Activated naive CD4-positive, alpha-beta T cell treated with anti-CD3 and anti-CD28 coated beads, Interleukin-2, amount 10 ng/mL, durations not matched to agents 7 days and 5 days (primary cell): ENCODE measurements around the gene POLE.

ENCODE experiments used
- CTCF ChIA-PET: fragments of 350-600 bp; sonication (Branson Sonifier 250); formaldehyde crosslinking; loops from one replicate; lab custom pipeline; 2021; ENCODE audit warnings: antibody characterized with exemption; lab: Charles Lee
- DNase-seq: peaks from one replicate; pipeline ENCODE4 v3.0.0-alpha.2; 2020
- H3K27ac Mint-ChIP-seq: one replicate; pipeline ENCODE4 v1.8.0; 2021; ENCODE audit warnings: mild to moderate bottlenecking, moderate library complexity, mixed read lengths
- H3K27me3 Mint-ChIP-seq: one replicate; pipeline ENCODE4 v1.8.0; 2021; ENCODE audit warnings: mild to moderate bottlenecking, mixed read lengths
- H3K36me3 Mint-ChIP-seq: one replicate; pipeline ENCODE4 v1.8.0; 2021; ENCODE audit warnings: mixed read lengths
- H3K4me1 Mint-ChIP-seq: one replicate; pipeline ENCODE4 v1.8.0; 2021; ENCODE audit warnings: mixed read lengths
- H3K4me3 Mint-ChIP-seq: one replicate; pipeline ENCODE4 v1.8.0; 2021; ENCODE audit warnings: mild to moderate bottlenecking, moderate library complexity, mixed read lengths
- H3K9me3 Mint-ChIP-seq: one replicate; pipeline ENCODE4 v1.8.0; 2021; ENCODE audit warnings: mixed read lengths

Gene POLE

DNA sequence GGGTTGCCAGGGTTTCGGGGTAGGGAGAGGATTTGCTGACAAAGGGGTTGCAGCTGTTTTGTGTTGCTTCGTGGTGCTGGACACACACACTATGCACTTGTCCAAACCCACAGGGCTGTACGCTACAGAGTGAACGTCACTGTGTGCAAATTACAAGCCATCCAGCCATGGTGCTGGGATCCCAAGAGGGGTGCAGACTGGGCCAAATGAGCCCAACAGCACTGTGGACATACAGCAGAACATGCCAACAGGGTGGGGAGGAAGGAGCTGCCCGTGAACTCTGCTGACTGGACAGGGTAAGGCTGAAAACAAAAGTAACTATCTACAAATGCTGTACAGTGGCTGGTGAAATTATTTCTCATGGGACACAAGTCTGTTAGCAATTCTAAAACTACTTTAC lies 25.2 kb downstream of the POLE start:
- peaks cover 80% of the 10 kb centered on the region for H3K36me3 Mint-ChIP-seq
- no peaks in the 10 kb centered on the region for H3K27me3 Mint-ChIP-seq
- peak overlapping the region; percentile 17 for H3K27ac Mint-ChIP-seq

GRCh38 chr12:132660996-132661395 lies 26.1 kb downstream of the POLE start:
- Mint-ChIP-seq H3K9me3 (no peaks in the 10 kb centered on the region), H3K4me3 (no peak overlapping the region), H3K27me3 (no peaks in the 10 kb centered on the region), H3K4me1 (peaks cover 52% of the 10 kb centered on the region), H3K36me3 (peaks cover 76% of the 10 kb centered on the region), H3K27ac (peak overlapping the region; percentile 58)
- CTCF ChIA-PET, result interaction anchor here (0.6 kb wide), 1 partner anchor 12 kb away, joined by 3 read pairs; no protein-coding TSS in a partner anchor
- no peak for DNase-seq

More for the DNA sequence above, 25.2 kb downstream of the POLE start:
- no peak for DNase-seq
- Mint-ChIP-seq H3K4me3 (no peak overlapping the region), H3K9me3 (no peaks in the 10 kb centered on the region), H3K4me1 (peaks cover 52% of the 10 kb centered on the region)
- CTCF ChIA-PET, result no interaction called here

GRCh38 chr12:132660052-132660451 lies 27.1 kb downstream of the POLE start:
- peak; percentile 39 for DNase-seq
- H3K27me3 Mint-ChIP-seq, result no peaks in the 10 kb centered on the region
- H3K9me3 Mint-ChIP-seq, result no peaks in the 10 kb centered on the region
- H3K4me1 Mint-ChIP-seq, result peaks cover 52% of the 10 kb centered on the region
- no peak overlapping the region for H3K4me3 Mint-ChIP-seq
- peak overlapping the region; percentile 80 for H3K27ac Mint-ChIP-seq
- H3K36me3 Mint-ChIP-seq, result peaks cover 66% of the 10 kb centered on the region
- CTCF ChIA-PET, result no interaction called here

- Mint-ChIP-seq H3K4me3 (no peak overlapping the region), H3K36me3 (peaks cover 66% of the 10 kb centered on the region)
- CTCF ChIA-PET, result no interaction called here
Measured at GRCh38 chr12:132659146-132659545, 28.0 kb downstream of the POLE start.

GRCh38 chr12:132658149-132658894 lies 28.8 kb downstream of the POLE start:
- H3K36me3 Mint-ChIP-seq, result peaks cover 68% of the 10 kb centered on the region
- H3K9me3 Mint-ChIP-seq, result no peaks in the 10 kb centered on the region
- H3K27ac Mint-ChIP-seq, result no peak overlapping the region
- DNase-seq, result no peak
- CTCF ChIA-PET, result no interaction called here
- peaks cover 41% of the 10 kb centered on the region for H3K4me1 Mint-ChIP-seq
- H3K4me3 Mint-ChIP-seq, result no peak overlapping the region
- no peaks in the 10 kb centered on the region for H3K27me3 Mint-ChIP-seq

More at GRCh38 chr12:132659146-132659545, 28.0 kb downstream of the POLE start:
- Mint-ChIP-seq H3K27me3 (no peaks in the 10 kb centered on the region), H3K9me3 (no peaks in the 10 kb centered on the region), H3K27ac (no peak overlapping the region), H3K4me1 (peaks cover 48% of the 10 kb centered on the region)
- no peak for DNase-seq

- CTCF ChIA-PET, result interaction anchor here (1.1 kb wide), 1 partner anchor 17 kb away, joined by 3 read pairs; no protein-coding TSS in a partner anchor
- Mint-ChIP-seq H3K4me3 (no peak overlapping the region), H3K27ac (no peak overlapping the region), H3K4me1 (peaks cover 30% of the 10 kb centered on the region), H3K9me3 (no peaks in the 10 kb centered on the region), H3K36me3 (peaks cover 66% of the 10 kb centered on the region), H3K27me3 (no peaks in the 10 kb centered on the region)
- no peak for DNase-seq
Measured at GRCh38 chr12:132657004-132657727, 30.0 kb downstream of the POLE start.

DNA sequence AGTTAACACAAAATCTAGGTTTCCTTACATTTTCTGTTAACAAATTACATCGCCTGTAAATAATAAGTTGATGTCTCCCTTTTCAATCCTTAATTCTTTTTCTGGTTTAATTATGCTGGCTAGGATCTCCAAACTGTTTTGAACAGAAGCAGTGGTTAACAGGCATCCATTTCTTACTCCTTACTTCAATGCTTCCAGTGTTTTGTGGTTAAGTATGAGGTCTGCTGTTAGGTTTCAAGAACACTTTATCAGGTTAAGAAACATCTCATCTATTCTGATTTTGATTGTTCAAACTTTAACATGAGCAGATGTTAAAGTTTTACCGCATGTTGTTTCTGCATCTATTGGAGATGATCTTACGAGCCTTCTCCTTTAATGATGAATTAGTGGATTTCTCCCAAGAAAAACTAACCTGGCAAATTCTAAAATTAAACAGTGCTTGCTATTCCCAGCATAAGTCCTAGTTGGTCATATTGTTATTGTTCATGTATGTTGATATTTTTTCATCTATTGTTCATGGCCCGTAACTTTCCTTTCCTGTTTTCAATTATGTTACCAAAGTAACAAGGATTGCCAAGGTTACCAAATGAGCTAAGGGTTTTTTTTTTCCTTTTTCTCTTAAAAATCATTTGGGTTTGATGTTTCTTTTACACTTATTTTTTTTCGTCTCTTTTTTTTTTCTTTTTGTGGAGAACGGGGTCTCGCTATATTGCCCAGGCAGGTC lies 33.4 kb downstream of the POLE start:
- Mint-ChIP-seq H3K27me3 (no peaks in the 10 kb centered on the region), H3K9me3 (no peaks in the 10 kb centered on the region), H3K4me1 (no peaks in the 10 kb centered on the region), H3K27ac (no peak overlapping the region), H3K4me3 (no peak overlapping the region), H3K36me3 (peaks cover 54% of the 10 kb centered on the region)
- DNase-seq, result no peak
- CTCF ChIA-PET, result interaction anchor here (0.7 kb wide), 1 partner anchor 16 kb away, joined by 3 read pairs; no protein-coding TSS in a partner anchor

GRCh38 chr12:132651444-132652100 lies 35.6 kb downstream of the POLE start:
- Mint-ChIP-seq H3K9me3 (no peaks in the 10 kb centered on the region), H3K27me3 (no peaks in the 10 kb centered on the region), H3K27ac (no peak overlapping the region), H3K36me3 (peaks cover 47% of the 10 kb centered on the region), H3K4me1 (no peaks in the 10 kb centered on the region), H3K4me3 (no peak overlapping the region)
- no peak for DNase-seq
- CTCF ChIA-PET, result interaction anchor here (1.7 kb wide), 1 partner anchor 13 kb away, joined by 4 read pairs; no protein-coding TSS in a partner anchor

- Mint-ChIP-seq H3K27me3 (no peaks in the 10 kb centered on the region), H3K9me3 (no peaks in the 10 kb centered on the region), H3K4me1 (no peaks in the 10 kb centered on the region), H3K27ac (no peak overlapping the region), H3K36me3 (peaks cover 49% of the 10 kb centered on the region), H3K4me3 (no peak overlapping the region)
- CTCF ChIA-PET, result interaction anchor here (0.5 kb wide), 1 partner anchor 12 kb away, joined by 3 read pairs; no protein-coding TSS in a partner anchor
- DNase-seq, result no peak
Measured at GRCh38 chr12:132649226-132649945, 37.8 kb downstream of the POLE start.

DNA sequence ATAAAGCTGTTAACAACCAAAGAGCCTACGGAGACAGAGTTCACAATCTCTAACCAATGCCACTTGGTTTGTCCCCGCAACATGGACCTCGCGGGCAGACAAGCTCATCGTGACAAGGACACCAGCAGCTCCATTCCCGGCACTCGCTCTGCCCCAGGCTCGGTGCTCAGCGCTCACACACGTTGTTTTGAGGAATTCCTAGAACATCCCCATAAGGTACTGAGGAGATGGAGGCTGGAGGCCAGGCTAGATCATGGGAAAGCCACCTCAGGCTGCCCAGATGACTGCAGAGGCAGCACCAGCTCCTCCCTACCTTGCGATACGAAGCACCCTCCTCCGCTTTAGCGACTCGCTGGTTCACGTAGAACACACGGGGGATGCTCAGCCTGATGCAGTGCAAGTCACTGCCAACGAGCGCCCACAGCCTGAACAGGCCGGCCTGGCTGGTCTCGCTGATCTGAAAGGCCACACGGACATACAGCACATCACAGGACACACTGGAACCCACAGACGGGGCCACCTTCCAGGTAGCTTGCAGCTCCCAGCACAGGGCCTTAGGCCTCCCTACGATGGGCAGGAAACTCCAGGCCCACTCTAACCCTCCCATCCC lies 38.4 kb downstream of the POLE start:
- Mint-ChIP-seq H3K9me3 (no peaks in the 10 kb centered on the region), H3K4me3 (no peak overlapping the region), H3K4me1 (no peaks in the 10 kb centered on the region), H3K27me3 (no peaks in the 10 kb centered on the region), H3K27ac (no peak overlapping the region), H3K36me3 (peaks cover 46% of the 10 kb centered on the region)
- no peak for DNase-seq
- CTCF ChIA-PET, result interaction anchor here (0.5 kb wide), 1 partner anchor 13 kb away, joined by 3 read pairs; no protein-coding TSS in a partner anchor

GRCh38 chr12:132647858-132648257 lies 39.3 kb downstream of the POLE start:
- H3K4me3 Mint-ChIP-seq, result no peak overlapping the region
- H3K36me3 Mint-ChIP-seq, result peaks cover 45% of the 10 kb centered on the region
- H3K4me1 Mint-ChIP-seq, result no peaks in the 10 kb centered on the region
- CTCF ChIA-PET, result no interaction called here
- no peaks in the 10 kb centered on the region for H3K27me3 Mint-ChIP-seq
- DNase-seq, result no peak
- H3K27ac Mint-ChIP-seq, result no peak overlapping the region
- H3K9me3 Mint-ChIP-seq, result no peaks in the 10 kb centered on the region

DNA sequence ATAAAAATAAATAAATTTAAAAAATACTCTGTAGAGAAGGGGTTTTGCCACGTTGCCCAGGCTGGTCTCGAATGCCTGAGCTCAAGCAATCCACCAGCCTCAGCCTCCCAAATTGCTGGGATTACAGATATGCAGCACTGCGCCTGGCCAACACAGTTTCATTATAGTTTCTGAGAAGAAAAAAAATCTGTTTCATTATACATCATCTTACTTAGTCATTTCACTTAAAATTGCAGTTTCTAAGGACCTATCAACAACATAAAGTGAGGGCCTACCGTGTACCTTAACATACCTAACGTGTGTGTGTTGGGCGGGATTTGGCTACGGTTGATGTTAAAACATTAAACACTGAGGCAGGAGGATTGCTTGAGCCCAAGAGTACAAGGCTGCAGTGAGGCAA lies 40.3 kb downstream of the POLE start:
- Mint-ChIP-seq H3K4me1 (no peaks in the 10 kb centered on the region), H3K27ac (no peak overlapping the region), H3K27me3 (no peaks in the 10 kb centered on the region), H3K4me3 (no peak overlapping the region), H3K36me3 (peaks cover 42% of the 10 kb centered on the region), H3K9me3 (no peaks in the 10 kb centered on the region)
- CTCF ChIA-PET, result no interaction called here
- no peak for DNase-seq
